Measurements from ENCODE around the gene IFIT2. TPM values are rescaled to one million over a fixed set of nuclear protein-coding genes. Genes with fewer than 3 reads are reported as not detected.

Gene IFIT2
- total RNA-seq, 4 donors from 2014 or later = 0.67 to 2.2 (median 1.9) TPM

DNA sequence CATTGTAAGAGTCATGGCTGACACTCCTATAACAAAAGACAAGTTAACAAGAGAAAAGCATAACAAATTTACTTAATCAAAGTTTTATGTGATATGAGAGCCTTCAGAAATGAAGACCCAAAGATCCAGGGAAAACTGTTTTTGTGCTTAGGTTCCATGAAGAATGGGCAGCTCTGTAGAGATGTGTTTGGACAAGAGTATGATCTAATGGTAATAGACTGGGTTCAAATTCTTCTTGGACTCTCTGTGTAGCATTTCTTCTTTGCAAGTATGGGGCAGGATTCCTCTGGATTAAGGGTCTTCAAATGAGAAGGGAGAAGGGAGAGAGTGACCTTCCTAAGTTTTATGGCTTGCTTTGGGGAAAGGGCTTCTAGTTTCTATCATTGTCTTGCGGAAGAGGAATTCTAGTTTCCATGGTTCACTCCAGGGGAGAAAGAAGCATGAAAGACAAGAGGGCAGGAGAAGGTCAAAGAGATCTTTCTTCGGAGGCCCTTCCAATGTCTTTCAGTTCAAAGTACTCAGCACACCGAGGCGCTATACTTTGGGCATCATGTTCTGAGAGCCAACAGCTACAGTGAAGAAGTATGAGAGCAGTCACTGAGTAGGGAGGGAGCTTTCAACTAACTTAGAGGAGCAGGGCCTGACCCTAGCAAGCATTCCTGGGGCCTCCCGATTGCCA, 41.4 kb downstream of the IFIT2 start:
- WGBS, 2 donors = 90 to 95% methylated on average over 5 of the region's 5 CpGs
- DNase-seq (ENCODE audit: low spot score in 2 of 2) = no peak
- H3K4me3 ChIP-seq (ENCODE audit: low read depth, poor library complexity, severe bottlenecking) = no peak overlapping the region
- intact Hi-C loops (cut with DNase I; ENCODE audit: low total_unique reads) = no loop called here
- TF ChIP-seq, protein P1, sequence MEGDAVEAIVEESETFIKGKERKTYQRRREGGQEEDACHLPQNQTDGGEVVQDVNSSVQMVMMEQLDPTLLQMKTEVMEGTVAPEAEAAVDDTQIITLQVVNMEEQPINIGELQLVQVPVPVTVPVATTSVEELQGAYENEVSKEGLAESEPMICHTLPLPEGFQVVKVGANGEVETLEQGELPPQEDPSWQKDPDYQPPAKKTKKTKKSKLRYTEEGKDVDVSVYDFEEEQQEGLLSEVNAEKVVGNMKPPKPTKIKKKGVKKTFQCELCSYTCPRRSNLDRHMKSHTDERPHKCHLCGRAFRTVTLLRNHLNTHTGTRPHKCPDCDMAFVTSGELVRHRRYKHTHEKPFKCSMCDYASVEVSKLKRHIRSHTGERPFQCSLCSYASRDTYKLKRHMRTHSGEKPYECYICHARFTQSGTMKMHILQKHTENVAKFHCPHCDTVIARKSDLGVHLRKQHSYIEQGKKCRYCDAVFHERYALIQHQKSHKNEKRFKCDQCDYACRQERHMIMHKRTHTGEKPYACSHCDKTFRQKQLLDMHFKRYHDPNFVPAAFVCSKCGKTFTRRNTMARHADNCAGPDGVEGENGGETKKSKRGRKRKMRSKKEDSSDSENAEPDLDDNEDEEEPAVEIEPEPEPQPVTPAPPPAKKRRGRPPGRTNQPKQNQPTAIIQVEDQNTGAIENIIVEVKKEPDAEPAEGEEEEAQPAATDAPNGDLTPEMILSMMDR (IDR thresholded peaks at IDR 0.05) = no peak
- no peak for TF ChIP-seq POLR2A (IDR thresholded peaks at IDR 0.05)

GRCh38 chr10:89344156-89344555, 42.3 kb downstream of the IFIT2 start:
- TF ChIP-seq POLR2A (IDR thresholded peaks at IDR 0.05) = no peak
- TF ChIP-seq, protein P1 (IDR thresholded peaks at IDR 0.05) = no peak
- intact Hi-C loops (cut with DNase I; ENCODE audit: low total_unique reads) = no loop called here
- WGBS, 2 donors = 64 to 82% methylated on average over 2 of the region's 2 CpGs
- no peak overlapping the region for H3K4me3 ChIP-seq (ENCODE audit: low read depth, poor library complexity, severe bottlenecking)
- no peak for DNase-seq (ENCODE audit: low spot score in 2 of 2)

DNA sequence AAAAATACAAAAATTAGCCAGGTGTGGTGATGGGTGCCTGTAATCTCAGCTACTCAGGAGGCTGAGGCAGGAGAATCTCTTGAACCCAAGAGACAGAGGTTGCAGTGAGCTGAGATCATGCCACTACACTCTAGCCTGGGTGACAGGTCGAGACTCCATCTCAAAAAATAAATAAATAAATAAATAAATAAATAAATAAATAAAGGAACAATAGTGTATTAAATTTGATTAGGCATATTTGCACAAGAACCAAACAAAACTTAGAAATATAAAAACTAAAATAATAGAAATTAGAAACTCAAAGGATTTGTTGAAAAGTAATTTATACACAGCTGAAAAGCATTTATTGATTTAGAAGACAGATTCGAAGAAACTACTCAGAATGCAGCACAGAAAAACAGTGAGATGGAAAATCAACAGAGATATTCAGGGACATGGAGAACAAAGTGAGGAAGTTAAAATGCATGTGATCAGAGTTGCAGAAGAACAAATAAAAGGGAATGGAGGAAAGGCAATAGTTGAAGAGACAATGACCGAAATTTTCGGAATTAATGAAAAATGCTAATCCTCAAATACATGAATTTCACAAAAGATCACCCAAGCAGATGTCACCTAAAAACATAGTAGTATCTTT, 43.6 kb downstream of the IFIT2 start:
- no peak for TF ChIP-seq POLR2A (IDR thresholded peaks at IDR 0.05)
- TF ChIP-seq, protein P1 (IDR thresholded peaks at IDR 0.05) = no peak
- no peak for DNase-seq (ENCODE audit: low spot score in 2 of 2)
- H3K4me3 ChIP-seq (ENCODE audit: low read depth, poor library complexity, severe bottlenecking) = no peak overlapping the region
- intact Hi-C loops (cut with DNase I; ENCODE audit: low total_unique reads) = no loop called here
- WGBS, 2 donors = 91 to 94% methylated on average over 4 of the region's 4 CpGs

GRCh38 chr10:89346405-89347254, 44.8 kb downstream of the IFIT2 start:
- WGBS, 2 donors = 73 to 79% methylated on average over 4 of the region's 4 CpGs
- intact Hi-C loops (cut with DNase I; ENCODE audit: low total_unique reads) = no loop called here

GRCh38 chr10:89347701-89348457, 46.0 kb downstream of the IFIT2 start:
- 65 to 68% methylated on average over 7 of the region's 7 CpGs for WGBS, 2 donors
- TF ChIP-seq, protein P1 (IDR thresholded peaks at IDR 0.05) = no peak
- TF ChIP-seq POLR2A (IDR thresholded peaks at IDR 0.05) = no peak
- intact Hi-C loops (cut with DNase I; ENCODE audit: low total_unique reads) = no loop called here
- H3K4me3 ChIP-seq (ENCODE audit: low read depth, poor library complexity, severe bottlenecking) = no peak overlapping the region
- DNase-seq (ENCODE audit: low spot score in 2 of 2) = no peak

More at GRCh38 chr10:89346405-89347254, 44.8 kb downstream of the IFIT2 start:
- no peak for DNase-seq (ENCODE audit: low spot score in 2 of 2)
- TF ChIP-seq, protein P1 (IDR thresholded peaks at IDR 0.05) = no peak
- no peak for TF ChIP-seq POLR2A (IDR thresholded peaks at IDR 0.05)
- H3K4me3 ChIP-seq (ENCODE audit: low read depth, poor library complexity, severe bottlenecking) = no peak overlapping the region
